ENCODE measurements around the gene DMPK.

DMPK gene, protein sequence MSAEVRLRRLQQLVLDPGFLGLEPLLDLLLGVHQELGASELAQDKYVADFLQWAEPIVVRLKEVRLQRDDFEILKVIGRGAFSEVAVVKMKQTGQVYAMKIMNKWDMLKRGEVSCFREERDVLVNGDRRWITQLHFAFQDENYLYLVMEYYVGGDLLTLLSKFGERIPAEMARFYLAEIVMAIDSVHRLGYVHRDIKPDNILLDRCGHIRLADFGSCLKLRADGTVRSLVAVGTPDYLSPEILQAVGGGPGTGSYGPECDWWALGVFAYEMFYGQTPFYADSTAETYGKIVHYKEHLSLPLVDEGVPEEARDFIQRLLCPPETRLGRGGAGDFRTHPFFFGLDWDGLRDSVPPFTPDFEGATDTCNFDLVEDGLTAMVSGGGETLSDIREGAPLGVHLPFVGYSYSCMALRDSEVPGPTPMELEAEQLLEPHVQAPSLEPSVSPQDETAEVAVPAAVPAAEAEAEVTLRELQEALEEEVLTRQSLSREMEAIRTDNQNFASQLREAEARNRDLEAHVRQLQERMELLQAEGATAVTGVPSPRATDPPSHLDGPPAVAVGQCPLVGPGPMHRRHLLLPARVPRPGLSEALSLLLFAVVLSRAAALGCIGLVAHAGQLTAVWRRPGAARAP

GRCh38 chr19:45782162-45782691 is at the start of gene DMPK:
Gene DMPK, minus strand, starts transcription at chr19:45782490. Its CDS starts 138 bp downstream, at chr19:45782352.
- Histone ChIP-seq H3K9ac (no peak within 1 kb of the TSS), H2AFZ (ENCODE audit: low read depth) (no peak within 1 kb of the TSS), H3K36me3 (ENCODE audit: insufficient read depth) (no peaks in the 10 kb centered on the region), H3K4me3 (IDR thresholded peaks at IDR 0.05; ENCODE audit: insufficient read depth, low read depth, low read length) (no peak within 1 kb of the TSS), H4K20me1 (ENCODE audit: insufficient read depth) (no peaks in the 10 kb centered on the region), H3K27me3 (ENCODE audit: insufficient read depth, low read depth) (no peaks in the 10 kb centered on the region; the same call in 1 of the 2 replicates), H3K4me2 (no peak within 1 kb of the TSS), H3K79me2 (ENCODE audit: insufficient read depth, low read depth) (no peaks in the 10 kb centered on the region), H3K27ac (no peak within 1 kb of the TSS), H3K4me1 (ENCODE audit: low read depth, poor library complexity, severe bottlenecking) (peaks cover 23% of the 10 kb centered on the region)
- TF ChIP-seq, protein P1, sequence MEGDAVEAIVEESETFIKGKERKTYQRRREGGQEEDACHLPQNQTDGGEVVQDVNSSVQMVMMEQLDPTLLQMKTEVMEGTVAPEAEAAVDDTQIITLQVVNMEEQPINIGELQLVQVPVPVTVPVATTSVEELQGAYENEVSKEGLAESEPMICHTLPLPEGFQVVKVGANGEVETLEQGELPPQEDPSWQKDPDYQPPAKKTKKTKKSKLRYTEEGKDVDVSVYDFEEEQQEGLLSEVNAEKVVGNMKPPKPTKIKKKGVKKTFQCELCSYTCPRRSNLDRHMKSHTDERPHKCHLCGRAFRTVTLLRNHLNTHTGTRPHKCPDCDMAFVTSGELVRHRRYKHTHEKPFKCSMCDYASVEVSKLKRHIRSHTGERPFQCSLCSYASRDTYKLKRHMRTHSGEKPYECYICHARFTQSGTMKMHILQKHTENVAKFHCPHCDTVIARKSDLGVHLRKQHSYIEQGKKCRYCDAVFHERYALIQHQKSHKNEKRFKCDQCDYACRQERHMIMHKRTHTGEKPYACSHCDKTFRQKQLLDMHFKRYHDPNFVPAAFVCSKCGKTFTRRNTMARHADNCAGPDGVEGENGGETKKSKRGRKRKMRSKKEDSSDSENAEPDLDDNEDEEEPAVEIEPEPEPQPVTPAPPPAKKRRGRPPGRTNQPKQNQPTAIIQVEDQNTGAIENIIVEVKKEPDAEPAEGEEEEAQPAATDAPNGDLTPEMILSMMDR (conservative IDR thresholded peaks at IDR 0.05; ENCODE audit: low read depth, low read length) = no peak

DNA sequence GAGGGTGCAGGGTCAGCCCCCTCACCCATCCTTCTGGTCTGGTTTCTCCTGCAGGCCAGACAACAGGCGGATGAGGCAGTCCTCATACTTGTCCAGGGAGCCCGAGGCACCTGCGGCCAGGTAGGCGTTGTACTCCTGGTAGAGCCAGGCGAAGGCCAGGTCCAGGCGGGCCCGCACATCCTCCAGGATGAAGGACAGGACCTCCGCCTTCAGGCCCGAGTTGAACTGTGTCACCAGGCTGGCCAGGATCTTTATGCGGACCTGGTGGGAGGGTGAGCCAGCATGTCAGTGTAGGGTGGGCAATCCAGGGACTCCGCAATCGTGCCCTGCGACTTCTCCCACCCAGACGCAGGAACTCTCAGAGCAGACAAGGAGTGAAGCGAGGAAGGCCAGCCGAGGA is 46.7 kb upstream of the DMPK start:
- Histone ChIP-seq H4K20me1 (ENCODE audit: insufficient read depth) (no peaks in the 10 kb centered on the region), H3K9ac (no peak overlapping the region), H3K4me3 (IDR thresholded peaks at IDR 0.05; ENCODE audit: insufficient read depth, low read depth, low read length) (no peak overlapping the region), H3K4me2 (no peak overlapping the region), H3K36me3 (ENCODE audit: insufficient read depth) (0 out of 2 replicates have a peak, but pooled peaks cover 6% of the 10 kb centered on the region), H2AFZ (ENCODE audit: low read depth) (no peak overlapping the region), H3K79me2 (ENCODE audit: insufficient read depth, low read depth) (no peaks in the 10 kb centered on the region), H3K27me3 (ENCODE audit: insufficient read depth, low read depth) (no peaks in the 10 kb centered on the region), H3K4me1 (ENCODE audit: low read depth, poor library complexity, severe bottlenecking) (peaks cover 43% of the 10 kb centered on the region), H3K27ac (no peak overlapping the region)
- TF ChIP-seq, protein P1 (conservative IDR thresholded peaks at IDR 0.05; ENCODE audit: low read depth, low read length) = no peak

GRCh38 chr19:45828523-45828922 is 46.2 kb upstream of the DMPK start:
- H3K4me2 ChIP-seq = no peak overlapping the region
- H3K79me2 ChIP-seq (ENCODE audit: insufficient read depth, low read depth) = no peaks in the 10 kb centered on the region
- H3K4me1 ChIP-seq (ENCODE audit: low read depth, poor library complexity, severe bottlenecking) = peaks cover 47% of the 10 kb centered on the region
- no peak overlapping the region for H3K9ac ChIP-seq
- H3K27ac ChIP-seq = no peak overlapping the region
- TF ChIP-seq, protein P1 (conservative IDR thresholded peaks at IDR 0.05; ENCODE audit: low read depth, low read length) = no peak
- H3K4me3 ChIP-seq (IDR thresholded peaks at IDR 0.05; ENCODE audit: insufficient read depth, low read depth, low read length) = no peak overlapping the region
- 0 out of 2 replicates have a peak, but pooled peaks cover 6% of the 10 kb centered on the region for H3K36me3 ChIP-seq (ENCODE audit: insufficient read depth)
- H3K27me3 ChIP-seq (ENCODE audit: insufficient read depth, low read depth) = no peaks in the 10 kb centered on the region
- no peaks in the 10 kb centered on the region for H4K20me1 ChIP-seq (ENCODE audit: insufficient read depth)
- no peak overlapping the region for H2AFZ ChIP-seq (ENCODE audit: low read depth)

- H3K36me3 ChIP-seq (ENCODE audit: insufficient read depth) = 0 out of 2 replicates have a peak, but pooled peaks cover 6% of the 10 kb centered on the region
These were observed 45.3 kb upstream of the DMPK start for GRCh38 chr19:45827459-45828093.

More at GRCh38 chr19:45827459-45828093, 45.3 kb upstream of the DMPK start:
- H3K27ac ChIP-seq = no peak overlapping the region; the same call in 1 of the 2 replicates
- no peaks in the 10 kb centered on the region for H4K20me1 ChIP-seq (ENCODE audit: insufficient read depth)
- H3K27me3 ChIP-seq (ENCODE audit: insufficient read depth, low read depth) = no peaks in the 10 kb centered on the region
- H2AFZ ChIP-seq (ENCODE audit: low read depth) = no peak overlapping the region
- no peak overlapping the region for H3K4me3 ChIP-seq (IDR thresholded peaks at IDR 0.05; ENCODE audit: insufficient read depth, low read depth, low read length)
- peaks cover 48% of the 10 kb centered on the region for H3K4me1 ChIP-seq (ENCODE audit: low read depth, poor library complexity, severe bottlenecking)
- H3K79me2 ChIP-seq (ENCODE audit: insufficient read depth, low read depth) = no peaks in the 10 kb centered on the region
- TF ChIP-seq, protein P1 (conservative IDR thresholded peaks at IDR 0.05; ENCODE audit: low read depth, low read length) = no peak
- peak overlapping the region; percentile 9; the same call in 1 of the 2 replicates for H3K4me2 ChIP-seq
- no peak overlapping the region for H3K9ac ChIP-seq

Measured in KMS-11 (cell line).